GM11168 (cell line): Measurements from ENCODE around the gene NGFR.

Experiments used
- in situ Hi-C: fragments of 300-500 bp; cut with MboI; formaldehyde crosslinking; loops from one replicate; pipeline ENCODE4 v1.12.0; 2022; ENCODE audit warnings: low sequenced_read_pairs; ENCODE audit not compliant: unreplicated experiment

The NGFR gene

GRCh38 chr17:49468811-49469385 lies 26.2 kb upstream of the NGFR start:
- in situ Hi-C loops, result no loop called here

GRCh38 chr17:49469831-49470810 lies 25.0 kb upstream of the NGFR start:
- in situ Hi-C loops, result no loop called here

- in situ Hi-C loops, result no loop called here
Observed at GRCh38 chr17:49471089-49471683, 23.9 kb upstream of the NGFR start.

GRCh38 chr17:49471769-49472168 lies 23.3 kb upstream of the NGFR start:
- in situ Hi-C loops, result no loop called here

- in situ Hi-C loops, result no loop called here
Observed at GRCh38 chr17:49472527-49472926, 22.6 kb upstream of the NGFR start.

- in situ Hi-C loops, result no loop called here
Observed at GRCh38 chr17:49473900-49474751, 21.0 kb upstream of the NGFR start.

- in situ Hi-C loops, result no loop called here
Observed at GRCh38 chr17:49477709-49478108, 17.4 kb upstream of the NGFR start.

- in situ Hi-C loops, result loop anchor here (10.0 kb wide), 1 partner anchor 46 kb away; no protein-coding TSS in a partner anchor
Observed at GRCh38 chr17:49480836-49481615, 14.1 kb upstream of the NGFR start.

- in situ Hi-C loops, result loop anchor here (10.0 kb wide), 1 partner anchor 47 kb away; no protein-coding TSS in a partner anchor
Observed at GRCh38 chr17:49482144-49482817, 12.8 kb upstream of the NGFR start.

- in situ Hi-C loops, result loop anchor here (10.0 kb wide), 1 partner anchor 49 kb away; no protein-coding TSS in a partner anchor
Observed at GRCh38 chr17:49483599-49484509, 11.2 kb upstream of the NGFR start.

- in situ Hi-C loops, result loop anchor here (10.0 kb wide), 1 partner anchor 50 kb away; no protein-coding TSS in a partner anchor
Observed at GRCh38 chr17:49484588-49484987, 10.5 kb upstream of the NGFR start.

- in situ Hi-C loops, result loop anchor here (10.0 kb wide), 1 partner anchor 51 kb away; no protein-coding TSS in a partner anchor
Observed at GRCh38 chr17:49486012-49486641, 9.0 kb upstream of the NGFR start.

GRCh38 chr17:49487183-49487582 lies 7.9 kb upstream of the NGFR start:
- in situ Hi-C loops, result loop anchor here (10.0 kb wide), 1 partner anchor 52 kb away; no protein-coding TSS in a partner anchor

- in situ Hi-C loops, result loop anchor here (10.0 kb wide), 1 partner anchor 54 kb away; no protein-coding TSS in a partner anchor
Observed at GRCh38 chr17:49488612-49489011, 6.5 kb upstream of the NGFR start.

- in situ Hi-C loops, result loop anchor here (10.0 kb wide), 1 partner anchor 55 kb away; no protein-coding TSS in a partner anchor
Observed at GRCh38 chr17:49489348-49489747, 5.7 kb upstream of the NGFR start.

- in situ Hi-C loops, result no loop called here
Observed at GRCh38 chr17:49490276-49490675, 4.8 kb upstream of the NGFR start.

GRCh38 chr17:49491192-49491769 lies 3.8 kb upstream of the NGFR start:
- in situ Hi-C loops, result no loop called here
